Stimulated activated CD4-positive, alpha-beta T cell treated with anti-CD3 and anti-CD28 coated beads, Interleukin-15, amount 100 ng/mL, for 48 hours (primary cell): ENCODE results near the gene SINHCAF.

Source experiments
- DNase-seq, 2 donors: peaks; one replicate each; pipeline ENCODE4 v3.0.0-alpha.2; 2020; ENCODE audit warnings: low read depth in 2 of 2

Gene SINHCAF

GRCh38 chr12:31337952-31338351 lies 12.0 kb upstream of the SINHCAF start:
- DNase-seq: no peak

GRCh38 chr12:31331242-31331641 lies 5.3 kb upstream of the SINHCAF start:
- DNase-seq: no peak

- no peak for DNase-seq
These were observed 1.0 kb upstream of the SINHCAF start for GRCh38 chr12:31326736-31327659.

- peak; percentile 4 to 5 for DNase-seq
These were observed 450 bp downstream of the SINHCAF start for GRCh38 chr12:31325524-31325875.

- DNase-seq: peak; percentile 15 to 32
These were observed 966 bp downstream of the SINHCAF start for GRCh38 chr12:31324845-31325523.

GRCh38 chr12:31324116-31324844 lies 1.7 kb downstream of the SINHCAF start:
- DNase-seq: peak; percentile 46 to 49

GRCh38 chr12:31323391-31324115 lies 2.4 kb downstream of the SINHCAF start:
- DNase-seq: peak; percentile 19 to 30

- DNase-seq: no peak
These were observed 3.1 kb downstream of the SINHCAF start for GRCh38 chr12:31322801-31323207.

GRCh38 chr12:31321897-31322228 lies 4.1 kb downstream of the SINHCAF start:
- DNase-seq: no peak

- DNase-seq: no peak
These were observed 4.6 kb downstream of the SINHCAF start for GRCh38 chr12:31321186-31321896.

- no peak for DNase-seq
These were observed 7.2 kb downstream of the SINHCAF start for GRCh38 chr12:31318657-31319269.

- DNase-seq: no peak
These were observed 8.2 kb downstream of the SINHCAF start for GRCh38 chr12:31317471-31318395.

GRCh38 chr12:31316891-31317290 lies 9.1 kb downstream of the SINHCAF start:
- DNase-seq: no peak

GRCh38 chr12:31315784-31316465 lies 10.0 kb downstream of the SINHCAF start:
- no peak for DNase-seq

- DNase-seq: no peak
These were observed 10.8 kb downstream of the SINHCAF start for GRCh38 chr12:31315044-31315715.

GRCh38 chr12:31312431-31312830 lies 13.5 kb downstream of the SINHCAF start:
- no peak for DNase-seq

GRCh38 chr12:31311634-31312258 lies 14.2 kb downstream of the SINHCAF start:
- DNase-seq: no peak

- no peak for DNase-seq
These were observed 15.5 kb downstream of the SINHCAF start for GRCh38 chr12:31310488-31310887.
